GM23248 (cell line): ENCODE results near the gene MRM3. TPM values are rescaled to one million over a fixed set of nuclear protein-coding genes. Genes with fewer than 3 reads are reported as not detected.

Source experiments
- DNase-seq: peaks from one replicate; pipeline ENCODE4 v3.0.0-alpha.2; 2015
- H2AFZ ChIP-seq: fragments of 200-600 bp; sonication (generic); 2 replicates; pipeline ENCODE4 v1.6.1; 2016; ENCODE audit warnings: antibody characterized with exemption
- H3F3A ChIP-seq: fragments of 200-600 bp; sonication (generic); 2 replicates; pipeline ENCODE4 v1.6.1; 2016; ENCODE audit warnings: mild to moderate bottlenecking, antibody characterized with exemption, mixed run types; ENCODE audit not compliant: insufficient read depth
- H3K27ac ChIP-seq: fragments of 200-600 bp; sonication (generic); 2 replicates; pipeline ENCODE4 v1.5.1; 2016; ENCODE audit warnings: mild to moderate bottlenecking
- H3K27me3 ChIP-seq: fragments of 200-600 bp; sonication (generic); replicated peaks from 2 replicates; pipeline ENCODE4 v1.6.1; 2016; ENCODE audit warnings: mild to moderate bottlenecking; ENCODE audit not compliant: insufficient read depth
- H3K36me3 ChIP-seq: fragments of 200-600 bp; sonication (generic); 2 replicates; pipeline ENCODE4 v1.6.1; 2016; ENCODE audit warnings: low read depth, mild to moderate bottlenecking
- H3K4me1 ChIP-seq: fragments of 200-600 bp; sonication (generic); 2 replicates; pipeline ENCODE4 v1.6.1; 2016; ENCODE audit warnings: mild to moderate bottlenecking; ENCODE audit not compliant: insufficient read depth
- H3K4me2 ChIP-seq: fragments of 200-600 bp; sonication (generic); one replicate; pipeline ENCODE4 v1.6.1; 2016; ENCODE audit warnings: mild to moderate bottlenecking; ENCODE audit not compliant: unreplicated experiment
- H3K4me3 ChIP-seq: fragments of 200-600 bp; sonication (generic); 2 replicates; pipeline ENCODE4 v1.5.1; 2016; ENCODE audit warnings: mild to moderate bottlenecking
- H3K79me2 ChIP-seq: fragments of 200-600 bp; sonication (generic); 2 replicates; pipeline ENCODE4 v1.6.1; 2016; ENCODE audit warnings: mild to moderate bottlenecking; ENCODE audit not compliant: insufficient read depth
- H3K9ac ChIP-seq: fragments of 200-600 bp; sonication (generic); 2 replicates; pipeline ENCODE4 v1.6.1; 2016; ENCODE audit warnings: mild to moderate bottlenecking
- H3K9me2 ChIP-seq: fragments of 200-600 bp; sonication (generic); 2 replicates; pipeline ENCODE4 v1.6.1; 2016; ENCODE audit warnings: mixed run types, mild to moderate bottlenecking, moderate library complexity; ENCODE audit not compliant: insufficient read depth
- H3K9me3 ChIP-seq: fragments of 200-600 bp; sonication (generic); one replicate; pipeline ENCODE4 v1.6.1; 2017; ENCODE audit warnings: low read depth
- H4K20me1 ChIP-seq: fragments of 200-600 bp; sonication (generic); 2 replicates; pipeline ENCODE4 v1.6.0; 2016; ENCODE audit not compliant: insufficient read depth
- EZH2 ChIP-seq: fragments of 200-600 bp; sonication (generic); IDR thresholded peaks from 2 replicates; pipeline ENCODE4 v1.6.1; 2018; ENCODE audit warnings: antibody characterized with exemption, mild to moderate bottlenecking; ENCODE audit not compliant: insufficient read depth, poor library complexity, severe bottlenecking
- EZH2phosphoT487 ChIP-seq: fragments of 200-600 bp; sonication (generic); IDR thresholded peaks from 2 replicates; pipeline ENCODE4 v1.6.1; 2018; ENCODE audit warnings: antibody characterized with exemption, moderate library complexity, mild to moderate bottlenecking, low read depth; ENCODE audit not compliant: insufficient read depth
- WGBS, 2 experiments: methylation state at CpG; one replicate each; pipeline ENCODE4 v1.1.6; 2015 to 2017; ENCODE audit warnings: low lambda C conversion rate in 2 of 2, low coverage in 1 of 2; ENCODE audit errors: missing lambda C conversion rate in 2 of 2; 5-methylcytosine and 5-hydroxymethylcytosine counted together
- in situ Hi-C: fragments of 300-500 bp; cut with MboI; formaldehyde crosslinking; loops from 2 replicates; pipeline ENCODE4 v1.15.0; 2020
- polyA plus RNA-seq: library from polyadenylated mRNA; unstranded; fragments of >200 nt; fragmentation: Nextera tagmentation; extraction: Ambion mirVana; gene quantifications from 2 replicates; pipeline ENCODE4 v1.2.1, GENCODE V29; 2016
- total RNA-seq: library from RNA; depleted of rRNA; stranded (reverse); fragments of >200 nt; shearing (Covaris generic); gene quantifications from 2 replicates; pipeline ENCODE4 v1.2.3, GENCODE V29; 2014

Gene MRM3
- total and polyA plus RNA-seq, 2 experiments from 2014 or later, result 19.1 to 19.3 TPM

- H3K36me3 ChIP-seq, result peaks cover 36% of the 10 kb centered on the region
- H3K27ac ChIP-seq, result no peak overlapping the region
- no peak overlapping the region for H3K4me3 ChIP-seq
- DNase-seq, result no peak
- H3K4me2 ChIP-seq, result no peak overlapping the region
- H3K79me2 ChIP-seq, result peaks cover 76% of the 10 kb centered on the region
- in situ Hi-C loops, result no loop called here
- H3K9ac ChIP-seq, result no peak overlapping the region
- no peaks in the 10 kb centered on the region for H3K27me3 ChIP-seq
- WGBS, 2 experiments, result 96% methylated on average over 13 of the region's 13 CpGs
- no peak for TF ChIP-seq EZH2
- TF ChIP-seq EZH2phosphoT487, result no peak
- peaks cover 7% of the 10 kb centered on the region for H3K4me1 ChIP-seq
- H3F3A ChIP-seq, result 0 out of 2 replicates have a peak, but pooled peaks cover 9% of the 10 kb centered on the region
- H4K20me1 ChIP-seq, result no peaks in the 10 kb centered on the region
- no peaks in the 10 kb centered on the region for H3K9me2 ChIP-seq
- H2AFZ ChIP-seq, result no peak overlapping the region
- no peaks in the 10 kb centered on the region for H3K9me3 ChIP-seq
Measured at GRCh38 chr17:737561-738113, 44.5 kb upstream of the MRM3 start.

GRCh38 chr17:740240-741017 is 41.7 kb upstream of the MRM3 start:
- 94 to 95% methylated on average over 18 of the region's 18 CpGs for whole genome bisulfite sequencing, 2 experiments
- no peaks in the 10 kb centered on the region for H3K9me3 ChIP-seq
- peaks cover 76% of the 10 kb centered on the region for H3K79me2 ChIP-seq
- H4K20me1 ChIP-seq, result no peaks in the 10 kb centered on the region
- in situ Hi-C loops, result no loop called here
- no peaks in the 10 kb centered on the region for H3K27me3 ChIP-seq
- H3K27ac ChIP-seq, result no peak overlapping the region
- peaks cover 38% of the 10 kb centered on the region for H3K36me3 ChIP-seq
- no peak overlapping the region for H3K4me2 ChIP-seq
- H2AFZ ChIP-seq, result no peak overlapping the region
- H3K9me2 ChIP-seq, result no peaks in the 10 kb centered on the region
- no peak for TF ChIP-seq EZH2
- TF ChIP-seq EZH2phosphoT487, result no peak
- DNase-seq, result no peak
- no peak overlapping the region for H3K9ac ChIP-seq
- no peak overlapping the region for H3K4me3 ChIP-seq
- H3K4me1 ChIP-seq, result no peaks in the 10 kb centered on the region
- 0 out of 2 replicates have a peak, but pooled peaks cover 12% of the 10 kb centered on the region for H3F3A ChIP-seq

GRCh38 chr17:742147-742793 is 39.9 kb upstream of the MRM3 start:
- Histone ChIP-seq H3K9me2 (no peaks in the 10 kb centered on the region), H3K4me1 (no peaks in the 10 kb centered on the region), H3F3A (0 out of 2 replicates have a peak, but pooled peaks cover 10% of the 10 kb centered on the region), H3K36me3 (peaks cover 32% of the 10 kb centered on the region; the same call in 1 of the 2 replicates), H3K27ac (no peak overlapping the region), H3K9ac (no peak overlapping the region), H3K9me3 (no peaks in the 10 kb centered on the region), H3K4me3 (no peak overlapping the region), H3K4me2 (no peak overlapping the region), H3K79me2 (peaks cover 58% of the 10 kb centered on the region), H2AFZ (no peak overlapping the region), H3K27me3 (no peaks in the 10 kb centered on the region), H4K20me1 (no peaks in the 10 kb centered on the region)
- 76 to 82% methylated on average over 11 of the region's 11 CpGs for WGBS, 2 experiments
- no peak for DNase-seq
- in situ Hi-C loops, result no loop called here
- TF ChIP-seq EZH2 (no peak), EZH2phosphoT487 (no peak)

GRCh38 chr17:743139-743538 is 39.0 kb upstream of the MRM3 start:
- Histone ChIP-seq H3K9ac (no peak overlapping the region), H3K9me3 (no peaks in the 10 kb centered on the region), H2AFZ (no peak overlapping the region), H3K27me3 (no peaks in the 10 kb centered on the region), H4K20me1 (no peaks in the 10 kb centered on the region), H3K36me3 (peaks cover 32% of the 10 kb centered on the region; the same call in 1 of the 2 replicates), H3F3A (0 out of 2 replicates have a peak, but pooled peaks cover 10% of the 10 kb centered on the region), H3K4me3 (no peak overlapping the region), H3K79me2 (peaks cover 57% of the 10 kb centered on the region), H3K27ac (no peak overlapping the region), H3K4me1 (no peaks in the 10 kb centered on the region), H3K9me2 (no peaks in the 10 kb centered on the region), H3K4me2 (no peak overlapping the region)
- in situ Hi-C loops, result no loop called here
- no peak for DNase-seq
- no peak for TF ChIP-seq EZH2
- no peak for TF ChIP-seq EZH2phosphoT487
- WGBS, 2 experiments, result 96 to 98% methylated on average over 4 of the region's 4 CpGs
